K562 (cell line): ENCODE measurements around the gene ARMS2. TPM values are rescaled to one million over a fixed set of nuclear protein-coding genes. Genes with fewer than 3 reads are reported as not detected.

ENCODE experiments used
- ATAC-seq: fragments of 200-7000 bp; cut with Tn5 transposase; 3 replicates; pipeline ENCODE4 v1.9.1; 2020; ENCODE audit warnings: moderate library complexity
- BruUV-seq: library from RNA; stranded (reverse); fragments of 400-500 nt; replicated peaks from 2 replicates; lab custom pipeline; 2021; lab: Mats Ljungman, UMichigan
- CTCF ChIA-PET: fragments of 300-600 bp; formaldehyde crosslinking; extraction: SDS; loops from one replicate; lab custom pipeline; 2021; ENCODE audit warnings: low intra/inter-chr PET ratio; lab: Yijun Ruan, JAX
- POLR2A ChIA-PET: fragments of 300-600, 350-650 bp; sonication (Branson Sonifier 250); formaldehyde crosslinking; extraction: SDS; loops from one replicate; lab custom pipeline; 2021; ENCODE audit warnings: antibody characterized with exemption, inconsistent platforms; lab: Yijun Ruan, JAX
- DNase-seq, 4 experiments: peaks; one replicate each; pipeline versions ENCODE4 v3.0.0 to v3.0.0-alpha.2; 2011 to 2018; ENCODE audit warnings: low spot score in 3 of 4, mixed read lengths in 3 of 4; ENCODE audit errors: extremely low read depth in 1 of 4
- FAIRE-seq: peaks from 2 replicates; lab custom pipeline; 2011; peaks lifted over from hg19 to GRCh38; lab: Jason Lieb, UNC
- H2AFZ ChIP-seq: 2 replicates; pipeline ENCODE4 v1.6.0; 2011; ENCODE audit warnings: low read depth, low read length, control low read depth, inconsistent platforms
- H3K27ac ChIP-seq: fragments of 200-600 bp; 3 replicates; pipeline ENCODE4 v1.8.0; 2011; ENCODE audit warnings: low read depth, mild to moderate bottlenecking, control low read depth, inconsistent platforms, low read length, moderate library complexity, mixed read lengths; ENCODE audit errors: extremely low read depth
- H3K27me3 ChIP-seq, 2 experiments: fragments of 300-600 bp in 1 of 2; 2 replicates in 1 of 2; 3 replicates in 1 of 2; pipeline versions ENCODE4 v1.6.0 to v1.8.0; 2011; ENCODE audit warnings: inconsistent platforms in 2 of 2, low read length in 2 of 2, mild to moderate bottlenecking in 1 of 2, mixed read lengths in 1 of 2, moderate library complexity in 1 of 2; ENCODE audit not compliant: control insufficient read depth in 2 of 2, insufficient read depth in 2 of 2
- H3K36me3 ChIP-seq: fragments of 300-600 bp; 3 replicates; pipeline ENCODE4 v1.8.0; 2011; ENCODE audit warnings: mild to moderate bottlenecking, low read length, inconsistent platforms; ENCODE audit not compliant: control insufficient read depth, insufficient read depth
- H3K4me1 ChIP-seq, 2 experiments: fragments of 200-600 bp in 1 of 2; replicated peaks in 1 of 2; 2 replicates in 1 of 2; 3 replicates in 1 of 2; pipeline versions ENCODE4 v1.5.1 to v1.8.0; 2011; ENCODE audit warnings: inconsistent platforms in 2 of 2, low read length in 2 of 2, mild to moderate bottlenecking in 1 of 2, mixed read lengths in 1 of 2, moderate library complexity in 1 of 2; ENCODE audit not compliant: control insufficient read depth in 2 of 2, insufficient read depth in 2 of 2
- H3K4me2 ChIP-seq: 2 replicates; pipeline ENCODE4 v1.6.1; 2011; ENCODE audit warnings: low read length, control low read depth, inconsistent platforms, mixed read lengths; ENCODE audit not compliant: insufficient read depth
- H3K4me3 ChIP-seq: fragments of 200-600 bp; sonication (generic), shearing (Covaris generic); 2 replicates; pipeline ENCODE4 v1.5.1; 2016; ENCODE audit warnings: control low read depth, inconsistent platforms
- H3K79me2 ChIP-seq: fragments of 200-600 bp; 3 replicates; pipeline ENCODE4 v1.8.0; 2011; ENCODE audit warnings: low read length, inconsistent platforms; ENCODE audit not compliant: control insufficient read depth, insufficient read depth
- H3K9ac ChIP-seq, 2 experiments: 2 replicates each; pipeline versions ENCODE4 v1.6.0 to v1.6.1; 2011; ENCODE audit warnings: low read depth in 2 of 2, low read length in 2 of 2, control low read depth in 1 of 2, inconsistent platforms in 1 of 2, mild to moderate bottlenecking in 1 of 2, mixed read lengths in 1 of 2; ENCODE audit not compliant: insufficient read depth in 1 of 2
- H3K9me1 ChIP-seq: one replicate; pipeline ENCODE4 v1.6.0; 2011; ENCODE audit warnings: inconsistent platforms, mild to moderate bottlenecking, low read length, moderate library complexity; ENCODE audit not compliant: control insufficient read depth, insufficient read depth
- H3K9me3 ChIP-seq: replicated peaks from 2 replicates; pipeline ENCODE4 v1.5.1; 2011; ENCODE audit warnings: low read depth, low read length, inconsistent platforms; ENCODE audit not compliant: control insufficient read depth, insufficient read depth
- H4K20me1 ChIP-seq: replicated peaks from 2 replicates; pipeline ENCODE4 v1.6.1; 2011; ENCODE audit warnings: low read length, inconsistent platforms, mixed read lengths; ENCODE audit not compliant: control insufficient read depth, insufficient read depth
- CAMTA2 ChIP-seq: fragments of 250-450 bp; sonication (Bioruptor Pico); conservative IDR thresholded peaks from 2 replicates; pipeline ENCODE4 v1.5.1; 2022
- FOXM1 ChIP-seq, 2 experiments: fragments of 450-650 bp in 1 of 2; sonication (generic) in 1 of 2; formaldehyde crosslinking in 1 of 2; IDR thresholded peaks; 2 replicates each; pipeline versions ENCODE4 v1.6.1 to v1.9.0; 2017 to 2022; ENCODE audit warnings: low read depth in 2 of 2, mild to moderate bottlenecking in 2 of 2, missing genetic modification reagents in 1 of 2, moderate library complexity in 1 of 2
- MAZ ChIP-seq, 2 experiments: fragments of 450-650 bp in 1 of 2; sonication (generic) in 1 of 2; formaldehyde crosslinking; IDR thresholded peaks in 1 of 2; conservative IDR thresholded peaks in 1 of 2; 2 replicates each; pipeline versions ENCODE4 v1.4.0 to v1.5.0; 2020; ENCODE audit warnings: mild to moderate bottlenecking in 1 of 2, missing genetic modification reagents in 1 of 2
- NFIC ChIP-seq: fragments of 450-650 bp; IDR thresholded peaks from 2 replicates; pipeline ENCODE4 v1.6.1; 2017; ENCODE audit warnings: mild to moderate bottlenecking, inconsistent platforms
- PHB ChIP-seq: fragments of 250-450 bp; sonication (Bioruptor Pico); IDR thresholded peaks from 2 replicates; pipeline ENCODE4 v1.5.0; 2021
- RCOR1 ChIP-seq, 2 experiments: IDR thresholded peaks; 2 replicates each; pipeline ENCODE4 v1.6.1; 2012; ENCODE audit warnings: low read depth in 2 of 2, low read length in 2 of 2, borderline replicate concordance in 1 of 2, improper control_type of control experiment in 1 of 2
- SUPT5H ChIP-seq: fragments of 450-650 bp; IDR thresholded peaks from 2 replicates; pipeline ENCODE4 v1.6.1; 2016
- ZKSCAN8 ChIP-seq: fragments of 200-800 bp; sonication (Bioruptor generic); IDR thresholded peaks from 2 replicates; pipeline ENCODE4 v1.6.1; 2016; ENCODE audit warnings: missing genetic modification characterization, missing compliant biosample characterization
- ZNF699 ChIP-seq: fragments of 250-450 bp; sonication (Bioruptor Pico); IDR thresholded peaks from 2 replicates; pipeline ENCODE4 v1.8.0; 2021; ENCODE audit warnings: mild to moderate bottlenecking, moderate library complexity; ENCODE audit not compliant: insufficient replicate concordance
- ZNF77 ChIP-seq: fragments of 250-450 bp; sonication (Bioruptor Pico); IDR thresholded peaks from 2 replicates; pipeline ENCODE4 v1.5.0; 2020
- WGBS: fragments of 100-300 bp; shearing (Covaris generic); methylation state at CpG from one replicate; pipeline ENCODE4 v1.1.6; 2016; ENCODE audit warnings: low coverage, mixed read lengths; ENCODE audit not compliant: insufficient coverage; ENCODE audit errors: missing lambda C conversion rate; 5-methylcytosine and 5-hydroxymethylcytosine counted together
- in situ Hi-C: fragments of 300-500 bp; cut with MboI; formaldehyde crosslinking; loops from 4 replicates; pipeline ENCODE4 v1.15.0; 2018; ENCODE audit warnings: inconsistent platforms, mixed read lengths
- intact Hi-C: fragments of 100-400 bp; cut with micrococcal nuclease; formaldehyde crosslinking; loops from 2 replicates; pipeline ENCODE4 v1.14.2; 2022
- polyA plus RNA-seq, 8 experiments: library from polyadenylated mRNA; depleted of rRNA in 4 of 8; stranded (reverse) in 5 of 8; unstranded in 3 of 8; fragments of >200 nt; fragmentation: Nextera tagmentation in 2 of 8; fragmentation: Illumina TruSeq in 1 of 8; extraction: Ambion mirVana in 2 of 8; extraction: Trizol in 1 of 8; gene quantifications; 2 replicates each; pipeline versions ENCODE4 v1.2.1 to v1.2.3, GENCODE V29; 2011 to 2014; ENCODE audit warnings: inconsistent platforms in 1 of 8, missing spikeins in 1 of 8
- total RNA-seq, 7 experiments: library from RNA; depleted of rRNA in 6 of 7; stranded (reverse); fragments of >200 nt in 6 of 7; fragmentation: Illumina TruSeq in 2 of 7; extraction: Trizol in 2 of 7; gene quantifications; 2 replicates each; pipeline versions ENCODE4 v1.2.1 to v1.2.3, GENCODE V29; 2011 to 2021; ENCODE audit warnings: low replicate concordance in 1 of 7
- TF ChIP-seq, protein P1 (sequence below), 3 experiments: fragments of 200-800 bp in 1 of 3; sonication (Bioruptor generic) in 1 of 3; sonication (generic) in 1 of 3; formaldehyde crosslinking in 1 of 3; IDR thresholded peaks; 2 replicates each; pipeline versions ENCODE4 v1.6.1 to v1.8.0; 2016 to 2022; ENCODE audit warnings: mild to moderate bottlenecking in 2 of 3, missing compliant biosample characterization in 2 of 3, missing genetic modification characterization in 2 of 3, missing genetic modification reagents in 1 of 3
- TF ChIP-seq, protein P2 (sequence below): fragments of 250-450 bp; sonication (Bioruptor Pico); IDR thresholded peaks from 2 replicates; pipeline ENCODE4 v1.5.0; 2021; ENCODE audit warnings: mild to moderate bottlenecking, borderline replicate concordance
- TF ChIP-seq, protein P3 (sequence below): fragments of 250-450 bp; sonication (Bioruptor Pico); IDR thresholded peaks from 2 replicates; pipeline ENCODE4 v1.4.0; 2020; ENCODE audit warnings: mild to moderate bottlenecking, moderate library complexity

Gene ARMS2
- total and polyA plus RNA-seq, 9 of the 15 experiments (the other 6 are each of a cell fraction or from before 2014, with no cell fraction given) = not detected

DNA sequence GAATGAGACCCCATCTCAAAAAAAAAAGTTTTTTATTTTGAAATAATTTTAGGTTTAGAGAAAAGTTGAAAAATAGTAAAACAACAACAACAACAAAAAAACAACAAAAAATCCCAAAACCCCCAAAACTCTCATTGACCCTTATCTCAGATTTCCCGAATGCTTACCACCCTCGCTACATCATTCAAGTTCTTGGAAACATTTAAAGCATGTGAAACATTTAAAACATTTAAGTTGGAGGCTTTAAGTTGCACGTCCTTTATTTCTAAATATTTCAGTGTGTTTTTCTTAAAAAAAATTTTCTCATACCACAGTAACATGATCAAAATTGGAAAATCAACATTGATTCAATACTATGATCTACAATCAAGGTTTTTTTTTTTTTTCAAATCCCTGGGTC, 382 bp upstream of the ARMS2 start (continued):
- TF ChIP-seq ZKSCAN8 (CRISPR knock-in tag) (no peak), NFIC (no peak), FOXM1 (IDR thresholded peaks at IDR 0.05; ENCODE audit: low read depth) (no peak), FOXM1 (CRISPR knock-in tag; IDR thresholded peaks at IDR 0.05; ENCODE audit: low read depth) (no peak), PHB (no peak), SUPT5H (no peak)
- TF ChIP-seq, protein P1, sequence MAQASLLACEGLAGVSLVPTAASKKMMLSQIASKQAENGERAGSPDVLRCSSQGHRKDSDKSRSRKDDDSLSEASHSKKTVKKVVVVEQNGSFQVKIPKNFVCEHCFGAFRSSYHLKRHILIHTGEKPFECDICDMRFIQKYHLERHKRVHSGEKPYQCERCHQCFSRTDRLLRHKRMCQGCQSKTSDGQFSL (CRISPR knock-in tag; IDR thresholded peaks at IDR 0.05) = no peak
- TF ChIP-seq, protein P1 (tag; IDR thresholded peaks at IDR 0.05) = no peak
- TF ChIP-seq, all 486 proteins: peak for 0

DNA sequence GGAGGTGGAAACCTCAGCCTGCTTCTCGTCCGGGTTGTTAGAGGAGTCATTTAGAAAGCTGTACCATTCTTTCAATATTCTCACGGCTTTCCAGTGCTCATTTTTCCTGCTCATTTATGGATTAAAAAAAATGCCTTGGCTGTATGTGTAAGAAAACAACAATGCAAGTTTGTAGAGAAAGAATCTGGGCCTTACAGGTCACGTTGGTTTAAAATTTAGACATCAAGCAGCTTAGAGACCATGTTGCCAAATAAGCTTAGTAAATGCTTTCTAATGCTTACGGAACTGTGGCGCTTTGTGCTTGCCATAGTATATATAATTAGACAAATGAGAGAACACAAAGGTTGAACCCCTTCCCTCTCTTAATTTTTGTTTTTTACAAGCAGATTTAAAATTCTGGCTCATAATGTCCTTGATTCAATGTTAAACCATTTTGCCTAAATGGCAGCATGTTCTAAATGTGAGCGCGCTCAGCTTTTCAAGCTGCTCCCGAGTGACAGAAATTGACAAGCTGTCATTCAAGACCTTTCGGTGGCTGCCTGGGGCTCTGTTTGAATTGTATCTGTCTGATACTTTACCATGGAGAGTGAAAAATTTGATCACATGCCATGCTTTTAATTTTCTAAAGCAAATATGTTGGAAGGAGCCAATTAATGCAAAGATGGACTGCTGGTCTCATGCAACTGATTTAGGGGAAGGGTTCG, 1.1 kb downstream of the ARMS2 start:
- Histone ChIP-seq H3K27ac (no peak overlapping the region), H3K79me2 (no peaks in the 10 kb centered on the region), H3K9me3 (no peaks in the 10 kb centered on the region), H3K9me1 (no peaks in the 10 kb centered on the region), H3K9ac (no peak overlapping the region), H3K36me3 (no peaks in the 10 kb centered on the region), H3K4me3 (no peak overlapping the region), H3K4me2 (no peak overlapping the region), H3K27me3 (peaks cover 0 to 8% of the 10 kb centered on the region in 2 experiments; a peak in 2 of 5 replicates), H3K4me1 (no peaks in the 10 kb centered on the region), H2AFZ (no peak overlapping the region), H4K20me1 (no peaks in the 10 kb centered on the region)
- ChIA-PET POLR2A (interaction anchor here (0.5 kb wide), 1 partner anchor 146 kb away, joined by 3 read pairs; no protein-coding TSS in a partner anchor), CTCF (no interaction called here)
- ATAC-seq = no peak
- FAIRE-seq = no peak
- in situ Hi-C loops (no loop called here), intact Hi-C loops (no loop called here)
- DNase-seq = no peak
- no TSS peak for BruUV-seq
- 5% methylated on average over 11 of the region's 11 CpGs for WGBS
- TF ChIP-seq RCOR1 (IDR thresholded peaks at IDR 0.05; ENCODE audit: borderline replicate concordance in 1 of 2, low read depth in 2 of 2, low read length in 2 of 2) (no peak), MAZ (CRISPR knock-in tag; conservative IDR thresholded peaks at IDR 0.05 in 1 of 2, IDR thresholded peaks at IDR 0.05 in 1 of 2) (no peak), CAMTA2 (CRISPR knock-in tag) (no peak), ZNF77 (CRISPR knock-in tag) (no peak), ZNF699 (CRISPR knock-in tag) (no peak)
- TF ChIP-seq, protein P2, sequence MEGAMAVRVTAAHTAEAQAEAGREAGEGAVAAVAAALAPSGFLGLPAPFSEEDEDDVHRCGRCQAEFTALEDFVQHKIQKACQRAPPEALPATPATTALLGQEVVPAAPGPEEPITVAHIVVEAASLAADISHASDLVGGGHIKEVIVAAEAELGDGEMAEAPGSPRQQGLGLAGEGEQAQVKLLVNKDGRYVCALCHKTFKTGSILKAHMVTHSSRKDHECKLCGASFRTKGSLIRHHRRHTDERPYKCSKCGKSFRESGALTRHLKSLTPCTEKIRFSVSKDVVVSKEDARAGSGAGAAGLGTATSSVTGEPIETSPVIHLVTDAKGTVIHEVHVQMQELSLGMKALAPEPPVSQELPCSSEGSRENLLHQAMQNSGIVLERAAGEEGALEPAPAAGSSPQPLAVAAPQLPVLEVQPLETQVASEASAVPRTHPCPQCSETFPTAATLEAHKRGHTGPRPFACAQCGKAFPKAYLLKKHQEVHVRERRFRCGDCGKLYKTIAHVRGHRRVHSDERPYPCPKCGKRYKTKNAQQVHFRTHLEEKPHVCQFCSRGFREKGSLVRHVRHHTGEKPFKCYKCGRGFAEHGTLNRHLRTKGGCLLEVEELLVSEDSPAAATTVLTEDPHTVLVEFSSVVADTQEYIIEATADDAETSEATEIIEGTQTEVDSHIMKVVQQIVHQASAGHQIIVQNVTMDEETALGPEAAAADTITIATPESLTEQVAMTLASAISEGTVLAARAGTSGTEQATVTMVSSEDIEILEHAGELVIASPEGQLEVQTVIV (CRISPR knock-in tag) = no peak
- TF ChIP-seq, protein P3, sequence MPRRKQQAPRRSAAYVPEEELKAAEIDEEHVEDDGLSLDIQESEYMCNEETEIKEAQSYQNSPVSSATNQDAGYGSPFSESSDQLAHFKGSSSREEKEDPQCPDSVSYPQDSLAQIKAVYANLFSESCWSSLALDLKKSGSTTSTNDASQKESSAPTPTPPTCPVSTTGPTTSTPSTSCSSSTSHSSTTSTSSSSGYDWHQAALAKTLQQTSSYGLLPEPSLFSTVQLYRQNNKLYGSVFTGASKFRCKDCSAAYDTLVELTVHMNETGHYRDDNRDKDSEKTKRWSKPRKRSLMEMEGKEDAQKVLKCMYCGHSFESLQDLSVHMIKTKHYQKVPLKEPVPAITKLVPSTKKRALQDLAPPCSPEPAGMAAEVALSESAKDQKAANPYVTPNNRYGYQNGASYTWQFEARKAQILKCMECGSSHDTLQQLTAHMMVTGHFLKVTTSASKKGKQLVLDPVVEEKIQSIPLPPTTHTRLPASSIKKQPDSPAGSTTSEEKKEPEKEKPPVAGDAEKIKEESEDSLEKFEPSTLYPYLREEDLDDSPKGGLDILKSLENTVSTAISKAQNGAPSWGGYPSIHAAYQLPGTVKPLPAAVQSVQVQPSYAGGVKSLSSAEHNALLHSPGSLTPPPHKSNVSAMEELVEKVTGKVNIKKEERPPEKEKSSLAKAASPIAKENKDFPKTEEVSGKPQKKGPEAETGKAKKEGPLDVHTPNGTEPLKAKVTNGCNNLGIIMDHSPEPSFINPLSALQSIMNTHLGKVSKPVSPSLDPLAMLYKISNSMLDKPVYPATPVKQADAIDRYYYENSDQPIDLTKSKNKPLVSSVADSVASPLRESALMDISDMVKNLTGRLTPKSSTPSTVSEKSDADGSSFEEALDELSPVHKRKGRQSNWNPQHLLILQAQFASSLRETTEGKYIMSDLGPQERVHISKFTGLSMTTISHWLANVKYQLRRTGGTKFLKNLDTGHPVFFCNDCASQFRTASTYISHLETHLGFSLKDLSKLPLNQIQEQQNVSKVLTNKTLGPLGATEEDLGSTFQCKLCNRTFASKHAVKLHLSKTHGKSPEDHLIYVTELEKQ = no peak
